Fibroblast of lung (primary cell): ENCODE measurements around the gene ZNF324.

Source experiments
- CTCF ChIP-seq, 2 donors: IDR thresholded peaks in 1 of 2; conservative IDR thresholded peaks in 1 of 2; 1 replicate in 1 of 2; 2 replicates in 1 of 2; pipeline ENCODE4 v1.5.1; 2011 to 2012; ENCODE audit warnings: low read length in 2 of 2, control low read depth in 1 of 2, inconsistent platforms in 1 of 2, low read depth in 1 of 2, mild to moderate bottlenecking in 1 of 2
- EZH2 ChIP-seq: IDR thresholded peaks from 2 replicates; pipeline ENCODE4 v1.5.1; 2012; ENCODE audit warnings: low read length, control low read depth, mild to moderate bottlenecking; ENCODE audit errors: missing control alignments

GRCh38 chr19:58483776-58484175 is 16.9 kb downstream of the ZNF324 start:
- no peak for TF ChIP-seq CTCF (conservative IDR thresholded peaks at IDR 0.05 in 1 of 2, IDR thresholded peaks at IDR 0.05 in 1 of 2; ENCODE audit: low read depth in 1 of 2, low read length in 2 of 2)
- no peak for TF ChIP-seq EZH2
